OCI-LY3 (cell line): ENCODE data around the gene CSDE1.

Experiments used
- H2AFZ ChIP-seq: fragments of 200-600, 300-600 bp; shearing (Covaris generic); 2 replicates; pipeline ENCODE4 v1.6.0; 2014; ENCODE audit warnings: antibody characterized with exemption, low read depth, low read length
- H3K27ac ChIP-seq: fragments of 200-600, 300-600 bp; sonication (generic); 2 replicates; pipeline ENCODE4 v1.5.1; 2014; ENCODE audit warnings: mild to moderate bottlenecking, low read length, moderate library complexity, mixed read lengths
- H3K27me3 ChIP-seq: fragments of 200-600, 300-600 bp; sonication (generic); 2 replicates; pipeline ENCODE4 v1.6.1; 2014; ENCODE audit warnings: low read depth, low read length, mixed read lengths
- H3K36me3 ChIP-seq: fragments of 200-600, 300-600 bp; sonication (generic); replicated peaks from 2 replicates; pipeline ENCODE3; 2014; ENCODE audit warnings: low read depth, low read length, mixed read lengths
- H3K4me1 ChIP-seq: fragments of 300-600, 200-600 bp; sonication (generic); 2 replicates; pipeline ENCODE4 v1.6.1; 2014; ENCODE audit warnings: low read length, mixed read lengths
- H3K4me2 ChIP-seq: fragments of 200-600, 300-600 bp; sonication (generic); 2 replicates; pipeline ENCODE4 v1.6.1; 2014; ENCODE audit warnings: low read length, mixed read lengths
- H3K4me3 ChIP-seq: fragments of 300-600, 200-600 bp; sonication (generic); 2 replicates; pipeline ENCODE4 v1.5.1; 2014; ENCODE audit warnings: antibody characterized with exemption, mild to moderate bottlenecking, low read length, moderate library complexity
- H3K79me2 ChIP-seq: fragments of 300-600, 200-600 bp; shearing (Covaris generic); 2 replicates; pipeline ENCODE4 v1.6.1; 2014; ENCODE audit warnings: mild to moderate bottlenecking, low read length, mixed read lengths
- H3K9ac ChIP-seq: fragments of 300-600, 200-600 bp; shearing (Covaris generic); 2 replicates; pipeline ENCODE4 v1.6.0; 2014; ENCODE audit warnings: mild to moderate bottlenecking, low read length, moderate library complexity
- H3K9me3 ChIP-seq: fragments of 200-600, 300-600 bp; shearing (Covaris generic); 2 replicates; pipeline ENCODE4 v1.6.1; 2014; ENCODE audit warnings: low read length, mixed read lengths; ENCODE audit not compliant: insufficient read depth
- H4K20me1 ChIP-seq: fragments of 200-600, 300-600 bp; sonication (generic); 2 replicates; pipeline ENCODE4 v1.6.1; 2016; ENCODE audit warnings: low read length, mixed read lengths; ENCODE audit not compliant: insufficient read depth
- EZH2phosphoT487 ChIP-seq: fragments of 200-600 bp; shearing (Covaris generic); IDR thresholded peaks from 2 replicates; pipeline ENCODE4 v1.6.1; 2018; ENCODE audit warnings: antibody characterized with exemption, mixed run types, low read depth
- TF ChIP-seq, protein P1 (sequence below): fragments of 200-600, 300-600 bp; sonication (generic); IDR thresholded peaks from 2 replicates; pipeline ENCODE4 v1.5.1; 2014; ENCODE audit warnings: antibody characterized with exemption, low read length, low read depth

CSDE1 gene

DNA sequence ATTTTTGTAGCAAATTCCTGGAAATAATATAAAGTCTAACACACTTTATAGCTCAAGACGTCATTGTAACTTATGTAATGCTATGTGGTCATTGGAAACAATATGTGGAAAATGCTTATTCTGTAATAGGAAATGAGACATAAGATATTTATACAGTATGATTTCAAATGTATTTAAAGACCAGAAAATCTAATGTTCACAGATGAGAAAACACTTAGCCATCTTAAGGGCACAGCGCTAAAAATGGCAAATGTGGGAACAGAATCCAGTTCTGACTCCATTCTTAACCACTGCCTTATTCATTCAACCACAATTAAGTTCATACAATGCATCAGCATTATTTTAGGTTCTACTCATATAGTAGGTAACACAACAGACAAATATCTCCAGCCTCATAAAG, 12.5 kb downstream of the CSDE1 start:
- Histone ChIP-seq H3K79me2 (peaks cover 100% of the 10 kb centered on the region), H3K9ac (no peak overlapping the region), H3K4me3 (no peak overlapping the region), H3K27ac (no peak overlapping the region), H3K36me3 (peaks cover 61% of the 10 kb centered on the region), H4K20me1 (peaks cover 75% of the 10 kb centered on the region), H3K9me3 (no peaks in the 10 kb centered on the region), H3K4me1 (peaks cover 12% of the 10 kb centered on the region), H3K27me3 (no peaks in the 10 kb centered on the region), H2AFZ (no peak overlapping the region), H3K4me2 (no peak overlapping the region)
- TF ChIP-seq, protein P1, sequence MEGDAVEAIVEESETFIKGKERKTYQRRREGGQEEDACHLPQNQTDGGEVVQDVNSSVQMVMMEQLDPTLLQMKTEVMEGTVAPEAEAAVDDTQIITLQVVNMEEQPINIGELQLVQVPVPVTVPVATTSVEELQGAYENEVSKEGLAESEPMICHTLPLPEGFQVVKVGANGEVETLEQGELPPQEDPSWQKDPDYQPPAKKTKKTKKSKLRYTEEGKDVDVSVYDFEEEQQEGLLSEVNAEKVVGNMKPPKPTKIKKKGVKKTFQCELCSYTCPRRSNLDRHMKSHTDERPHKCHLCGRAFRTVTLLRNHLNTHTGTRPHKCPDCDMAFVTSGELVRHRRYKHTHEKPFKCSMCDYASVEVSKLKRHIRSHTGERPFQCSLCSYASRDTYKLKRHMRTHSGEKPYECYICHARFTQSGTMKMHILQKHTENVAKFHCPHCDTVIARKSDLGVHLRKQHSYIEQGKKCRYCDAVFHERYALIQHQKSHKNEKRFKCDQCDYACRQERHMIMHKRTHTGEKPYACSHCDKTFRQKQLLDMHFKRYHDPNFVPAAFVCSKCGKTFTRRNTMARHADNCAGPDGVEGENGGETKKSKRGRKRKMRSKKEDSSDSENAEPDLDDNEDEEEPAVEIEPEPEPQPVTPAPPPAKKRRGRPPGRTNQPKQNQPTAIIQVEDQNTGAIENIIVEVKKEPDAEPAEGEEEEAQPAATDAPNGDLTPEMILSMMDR = no peak
- TF ChIP-seq EZH2phosphoT487 = no peak

DNA sequence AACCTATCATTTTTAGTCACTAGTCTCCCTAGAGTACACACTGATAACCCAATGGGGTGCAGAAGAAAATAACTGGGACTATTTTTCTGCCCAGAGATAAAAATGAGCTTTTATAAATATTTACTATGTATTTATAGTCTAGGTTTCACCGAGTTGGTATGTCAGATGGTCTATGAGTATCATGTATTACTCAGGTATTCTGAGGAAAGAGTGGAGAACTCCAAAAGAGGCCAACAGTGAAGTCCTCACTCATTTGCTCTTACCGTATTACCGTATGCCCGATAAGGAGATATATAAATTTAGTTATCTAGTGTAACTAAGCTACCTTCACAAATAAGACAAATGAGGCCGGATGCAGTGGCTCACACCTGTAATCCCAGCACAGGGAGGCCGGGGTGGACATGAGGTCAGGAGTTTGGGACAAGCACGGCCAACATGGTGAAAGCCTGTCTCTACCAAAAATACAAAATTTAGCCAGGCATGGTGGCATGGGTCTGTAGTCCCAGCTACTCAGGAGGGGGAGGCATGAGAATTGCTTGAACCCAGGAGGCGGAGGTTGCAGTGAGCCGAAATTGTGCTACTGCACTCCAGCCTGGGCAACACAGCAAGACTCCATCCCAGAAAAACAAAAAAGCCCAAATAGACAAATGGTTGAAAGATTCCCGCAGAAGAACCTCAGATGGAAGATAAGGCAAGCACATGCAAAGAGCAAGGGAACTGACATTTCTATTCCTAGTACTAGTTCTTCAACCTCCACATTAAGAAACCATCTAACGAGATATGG, 15.6 kb downstream of the CSDE1 start:
- Histone ChIP-seq H4K20me1 (peaks cover 57% of the 10 kb centered on the region), H3K4me2 (no peak overlapping the region), H3K79me2 (peaks cover 84% of the 10 kb centered on the region), H3K27ac (no peak overlapping the region), H3K4me1 (peaks cover 10% of the 10 kb centered on the region), H3K36me3 (peaks cover 46% of the 10 kb centered on the region), H2AFZ (no peak overlapping the region), H3K4me3 (no peak overlapping the region), H3K9me3 (no peaks in the 10 kb centered on the region), H3K9ac (no peak overlapping the region), H3K27me3 (no peaks in the 10 kb centered on the region)
- TF ChIP-seq EZH2phosphoT487 = no peak
- TF ChIP-seq, protein P1 = no peak

DNA sequence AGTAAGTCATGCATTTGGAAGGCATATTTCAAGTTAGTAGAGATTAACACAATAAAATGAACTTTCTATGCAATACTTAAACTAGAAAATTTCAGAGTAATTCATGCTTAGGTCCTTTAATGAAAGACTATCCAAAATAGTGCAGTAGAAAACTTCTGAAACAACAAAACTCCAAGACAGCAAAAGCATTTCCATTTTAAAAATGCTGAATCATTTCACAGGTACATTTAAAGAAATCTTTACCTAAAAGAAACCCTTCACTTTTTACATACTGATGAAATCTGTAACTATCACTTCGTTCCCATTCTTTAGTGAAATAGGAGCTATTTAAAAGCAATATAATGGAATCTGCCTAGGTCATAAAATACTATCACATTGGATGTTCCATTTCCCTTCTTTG, 17.5 kb downstream of the CSDE1 start:
- TF ChIP-seq EZH2phosphoT487 = no peak
- TF ChIP-seq, protein P1 = no peak
- Histone ChIP-seq H4K20me1 (peaks cover 39% of the 10 kb centered on the region), H2AFZ (no peak overlapping the region), H3K9me3 (no peaks in the 10 kb centered on the region), H3K4me2 (no peak overlapping the region), H3K9ac (no peak overlapping the region), H3K36me3 (peaks cover 47% of the 10 kb centered on the region), H3K27me3 (no peaks in the 10 kb centered on the region), H3K4me1 (no peaks in the 10 kb centered on the region), H3K27ac (no peak overlapping the region), H3K79me2 (peaks cover 70% of the 10 kb centered on the region), H3K4me3 (no peak overlapping the region)

DNA sequence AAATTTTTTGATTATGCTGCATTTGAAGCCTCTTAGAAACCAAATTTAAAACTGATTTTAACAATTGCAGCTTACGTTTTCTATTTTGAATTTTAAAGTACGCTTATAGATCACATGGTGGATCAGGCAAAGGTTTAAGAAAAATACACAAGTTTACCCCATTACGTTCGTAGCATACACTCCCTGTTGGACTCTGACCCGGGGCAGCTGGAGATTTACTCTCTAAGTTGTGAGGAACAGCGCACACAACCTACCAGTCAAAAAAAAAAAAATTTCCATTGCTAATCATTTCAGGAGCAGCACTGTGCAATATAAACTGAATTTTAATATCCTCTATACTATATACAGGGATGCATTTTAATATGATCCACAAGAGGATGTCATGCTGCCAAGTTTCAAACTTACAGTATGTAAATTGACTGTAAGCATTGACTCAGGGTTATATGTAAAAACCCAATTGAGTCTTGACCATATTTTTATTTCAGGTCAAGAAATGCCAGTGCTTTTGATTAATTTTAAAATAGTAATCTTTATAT, 20.4 kb downstream of the CSDE1 start:
- H3K79me2 ChIP-seq = peaks cover 41% of the 10 kb centered on the region

More for the DNA sequence above, 20.4 kb downstream of the CSDE1 start:
- peaks cover 62% of the 10 kb centered on the region for H3K36me3 ChIP-seq
- H3K4me3 ChIP-seq = no peak overlapping the region
- TF ChIP-seq, protein P1 = no peak
- TF ChIP-seq EZH2phosphoT487 = no peak
- H4K20me1 ChIP-seq = peaks cover 19% of the 10 kb centered on the region
- no peaks in the 10 kb centered on the region for H3K9me3 ChIP-seq
- H2AFZ ChIP-seq = no peak overlapping the region
- H3K27me3 ChIP-seq = no peaks in the 10 kb centered on the region
- H3K4me2 ChIP-seq = no peak overlapping the region
- no peak overlapping the region for H3K27ac ChIP-seq
- H3K9ac ChIP-seq = no peak overlapping the region
- H3K4me1 ChIP-seq = no peaks in the 10 kb centered on the region
